HG03095 (cell line): ENCODE measurements around the gene KIAA1210.

Source experiments
- ATAC-seq: cut with Tn5 transposase; IDR thresholded peaks from one replicate; pipeline ENCODE4 v1.9.1; 2021; ENCODE audit warnings: moderate library complexity; ENCODE audit not compliant: unreplicated experiment

The KIAA1210 gene

DNA sequence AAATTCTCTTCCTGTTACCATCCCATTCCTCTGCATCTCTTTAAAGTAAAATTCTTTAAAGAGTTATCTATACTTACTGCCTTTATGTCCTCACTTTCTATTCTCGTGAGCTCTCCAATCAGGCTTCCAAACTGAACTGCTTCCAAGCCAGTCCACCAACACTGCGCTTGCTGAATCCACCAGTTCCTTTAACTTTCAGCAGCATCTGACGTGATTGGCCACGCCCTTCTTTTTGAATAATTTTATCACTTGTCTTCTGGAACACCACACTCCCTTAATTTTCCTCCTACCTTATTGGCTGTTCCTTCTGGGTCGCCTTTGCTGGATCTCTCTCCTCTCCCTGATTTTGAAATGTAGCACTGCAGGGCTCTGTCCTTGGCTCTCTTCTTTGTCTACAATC, at the start of gene KIAA1210:
TSS of gene KIAA1210 (minus strand) at position 163 of the 400 bp plus-strand sequence. CDS start 4,170 bp downstream, outside the sequence.
- ATAC-seq = no peak

DNA sequence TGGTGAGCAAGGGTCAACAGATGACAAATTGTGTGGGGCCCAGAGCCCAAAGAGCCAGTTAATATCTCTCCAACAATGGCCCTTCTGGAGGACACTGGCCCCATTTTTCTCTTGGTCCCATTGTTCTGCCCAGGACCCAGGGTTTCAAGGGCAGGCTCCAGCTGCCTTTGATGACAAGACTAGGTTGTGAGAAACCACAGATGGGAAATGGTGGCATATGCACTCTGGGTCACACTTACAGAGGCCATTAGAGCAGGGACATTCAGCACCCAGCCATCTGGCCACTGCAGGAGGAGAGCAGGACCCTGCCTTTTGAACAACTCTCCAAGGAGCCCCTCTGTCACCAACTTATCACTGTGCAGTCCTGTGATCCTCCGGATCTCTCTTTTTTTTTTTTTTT, 49.7 kb upstream of the KIAA1210 start:
- ATAC-seq = no peak

DNA sequence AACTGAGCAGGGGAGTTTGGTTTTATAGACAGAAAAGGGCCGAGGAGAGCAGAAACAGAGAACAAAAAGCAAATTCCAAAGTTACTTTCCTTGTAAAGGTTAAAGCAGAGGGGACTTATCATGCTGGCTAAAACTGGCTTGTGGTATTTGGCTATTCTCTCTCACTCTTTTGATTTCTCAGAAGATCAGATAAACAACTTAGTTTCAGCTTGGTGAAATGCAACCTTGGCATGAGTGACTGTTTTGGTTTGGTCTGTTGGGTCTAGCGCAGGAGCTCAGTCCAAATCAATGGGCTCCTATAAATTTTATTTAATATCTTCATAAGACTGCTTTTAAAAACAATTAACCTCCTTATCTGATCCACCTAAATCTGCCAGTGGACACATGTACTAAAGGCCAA, 47.3 kb upstream of the KIAA1210 start:
- ATAC-seq = no peak

DNA sequence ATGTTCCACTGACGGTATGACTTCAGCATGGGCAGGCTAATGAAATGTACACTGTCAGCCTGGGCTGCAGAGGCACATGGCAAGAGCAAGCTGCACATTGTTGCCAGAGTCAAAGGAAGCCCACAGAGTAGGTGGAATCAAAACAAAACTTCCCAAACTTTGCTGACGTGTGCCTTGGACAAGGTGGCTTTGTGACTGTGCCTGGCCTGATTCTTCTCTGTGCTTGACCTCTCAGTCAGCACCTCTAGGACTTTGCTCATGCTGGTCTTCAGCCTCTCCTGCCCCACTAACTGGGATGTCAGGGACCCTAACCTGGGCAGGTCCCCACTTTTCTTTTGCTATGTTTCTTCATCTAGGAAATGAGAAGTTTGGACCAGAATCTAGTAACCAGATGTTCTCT, 40.5 kb upstream of the KIAA1210 start:
- ATAC-seq = no peak

DNA sequence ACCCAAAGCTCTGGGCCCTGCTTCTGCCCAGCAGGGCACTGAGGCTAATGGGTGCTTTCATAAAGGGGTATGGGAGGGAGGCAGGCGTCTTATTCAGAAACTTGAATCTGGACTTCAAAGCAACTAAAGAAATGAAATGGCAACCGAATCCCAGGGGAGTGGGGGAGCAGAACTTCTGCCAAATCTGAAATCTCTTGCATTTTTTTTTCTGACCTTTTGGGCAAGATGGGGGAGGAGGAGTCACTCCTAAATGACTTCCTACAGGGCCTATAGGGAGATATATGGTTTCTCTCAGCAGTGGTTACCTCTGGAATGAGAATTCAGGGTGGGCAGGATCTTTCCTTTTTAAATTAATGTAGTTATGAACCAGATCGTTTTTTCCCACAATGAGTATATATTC, 30.6 kb upstream of the KIAA1210 start:
- no peak for ATAC-seq

DNA sequence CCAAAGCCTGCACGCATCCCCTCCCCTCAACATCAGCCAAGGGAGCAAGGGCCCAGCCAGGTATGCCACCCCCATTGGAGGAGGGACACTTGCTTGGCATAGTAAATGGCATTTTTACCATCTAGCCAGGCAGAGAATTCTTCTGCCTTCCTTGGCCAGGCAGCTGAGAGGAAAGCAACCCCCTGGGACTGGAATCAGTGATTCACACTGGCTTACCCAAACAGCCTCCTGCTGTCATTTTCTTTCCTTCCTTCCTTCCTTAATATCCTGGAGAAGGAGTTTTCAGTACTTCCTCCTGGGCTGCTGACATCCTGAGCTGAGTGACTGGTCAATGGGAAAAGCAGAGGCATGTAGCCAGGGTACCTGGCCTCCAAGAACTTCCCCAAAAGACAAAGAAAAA, 28.6 kb upstream of the KIAA1210 start:
- no peak for ATAC-seq

DNA sequence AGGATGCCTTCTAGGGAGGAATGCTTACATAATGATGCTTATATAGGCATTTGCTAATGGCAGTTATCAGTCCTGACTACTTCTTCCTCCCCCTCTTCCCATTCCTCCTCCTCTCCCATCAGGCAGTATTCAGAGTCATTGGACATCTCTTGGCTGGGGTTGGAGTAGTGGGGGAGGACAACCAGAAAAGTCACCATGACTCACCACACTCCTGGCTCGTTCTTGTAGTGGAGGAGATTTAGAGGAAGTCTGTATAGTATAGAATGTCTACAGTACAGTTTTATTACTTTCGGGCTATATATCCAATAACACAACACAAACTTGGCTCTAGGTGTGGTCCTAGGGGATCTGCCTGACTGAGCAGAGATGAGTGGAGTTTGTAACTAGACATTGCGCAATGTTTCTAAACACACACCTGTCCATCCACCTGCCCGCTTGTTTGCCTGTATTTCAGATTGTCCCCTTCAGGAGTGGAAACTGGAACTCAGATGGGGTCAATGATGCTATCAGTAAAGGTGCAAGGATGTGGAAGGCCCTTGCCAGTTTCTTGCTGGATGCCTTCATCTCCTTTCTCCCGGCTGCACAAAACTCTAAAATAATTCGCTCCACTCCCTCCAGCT, 27.9 kb upstream of the KIAA1210 start:
- ATAC-seq = no peak

DNA sequence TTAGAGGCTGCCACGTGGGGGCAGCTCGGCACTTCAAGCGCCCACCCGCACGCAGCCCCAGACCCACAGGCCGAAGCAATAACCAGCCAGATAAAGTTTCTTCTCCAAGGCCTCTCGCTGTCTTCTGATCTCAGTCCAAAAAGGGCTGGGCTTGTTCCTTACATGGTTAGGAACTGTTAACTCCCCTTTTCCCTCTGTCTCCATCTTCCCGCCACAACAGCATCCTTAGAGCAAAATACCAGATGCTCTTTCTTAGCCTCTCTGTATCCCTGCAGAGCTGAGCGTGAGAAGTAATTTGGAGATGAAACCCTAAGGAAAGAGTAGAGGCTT, 23.4 kb upstream of the KIAA1210 start:
- no peak for ATAC-seq

DNA sequence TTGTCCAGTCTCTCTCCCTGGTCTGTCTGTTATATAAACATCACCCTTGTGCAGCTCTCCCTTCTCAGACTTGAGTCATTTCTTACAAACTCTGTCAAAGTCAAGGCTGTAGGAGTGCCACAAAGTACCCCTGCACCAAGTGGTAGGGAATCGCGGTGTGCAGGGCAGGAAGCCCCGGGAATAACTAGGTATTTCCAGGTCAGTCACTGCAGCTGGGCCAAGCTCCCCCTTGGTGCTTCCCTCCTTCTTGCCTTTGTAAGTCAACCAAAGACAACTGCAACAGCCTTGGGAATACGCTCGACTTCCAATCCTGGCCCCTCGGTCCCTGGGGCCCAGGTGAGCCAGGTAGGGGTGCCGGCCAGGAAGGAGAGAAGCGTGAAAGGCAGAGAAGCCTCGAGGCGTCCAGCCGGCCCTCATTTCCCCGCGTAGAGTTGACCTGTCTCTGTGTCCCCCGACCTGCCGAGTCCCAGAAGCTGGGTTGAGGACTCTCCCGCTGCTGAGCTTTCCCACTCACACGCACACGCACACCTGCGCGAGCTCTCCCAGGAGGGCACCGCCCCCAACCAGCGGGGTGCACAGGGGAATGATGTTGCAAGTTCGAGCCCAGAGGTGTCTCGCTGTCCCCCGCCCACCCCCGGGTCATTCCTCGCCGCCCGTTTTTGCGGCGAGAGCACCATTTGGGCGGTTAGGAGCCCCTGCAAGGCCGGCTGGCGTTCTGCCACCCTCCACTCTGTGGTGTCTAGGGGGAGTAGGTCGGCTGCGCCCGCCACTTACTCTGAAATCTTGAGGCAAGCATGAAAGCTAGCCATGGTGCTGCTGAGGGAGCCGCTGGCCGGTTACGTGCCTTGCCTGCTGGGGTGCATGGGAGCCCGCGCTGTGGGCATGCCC, 22.8 kb upstream of the KIAA1210 start:
- ATAC-seq = no peak

DNA sequence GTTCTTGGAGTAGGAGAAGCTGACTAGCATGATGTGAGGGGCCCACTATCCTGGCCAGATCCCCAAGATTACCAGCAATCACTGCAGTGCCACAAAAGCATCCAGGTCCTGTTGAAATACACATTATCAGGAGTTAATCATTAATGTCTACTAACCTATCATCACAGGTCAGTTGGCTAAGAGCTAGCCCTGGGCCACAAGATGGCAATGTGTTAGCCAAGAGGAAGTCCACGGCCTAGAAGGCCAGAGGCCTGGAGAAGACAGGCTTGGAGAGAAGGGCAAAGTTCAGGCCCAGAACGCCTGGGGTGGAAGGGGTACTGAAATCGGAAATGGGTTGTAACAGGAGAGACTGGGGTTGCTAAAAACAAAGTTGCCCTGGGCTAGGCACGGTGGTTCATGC, 19.9 kb upstream of the KIAA1210 start:
- no peak for ATAC-seq

DNA sequence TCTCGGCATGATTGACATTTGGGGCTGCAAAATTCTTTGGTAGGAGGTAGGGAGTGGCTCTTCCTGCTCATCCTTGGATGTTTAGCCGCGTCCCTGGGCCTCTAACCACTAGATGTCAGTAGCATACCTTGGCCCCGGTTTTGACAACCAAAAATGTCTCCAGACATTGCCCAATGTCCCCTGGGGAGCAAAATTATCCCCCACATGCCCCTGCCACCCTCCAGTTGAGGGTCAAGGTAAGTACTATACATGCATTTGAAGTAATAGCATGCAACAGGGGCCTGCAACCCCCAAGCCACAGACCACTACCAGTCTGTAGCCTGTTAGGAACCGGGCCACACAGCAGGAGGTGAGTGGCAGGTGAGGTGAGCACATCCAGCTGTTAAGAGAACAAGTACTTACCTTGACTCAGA, 17.6 kb upstream of the KIAA1210 start:
- no peak for ATAC-seq

DNA sequence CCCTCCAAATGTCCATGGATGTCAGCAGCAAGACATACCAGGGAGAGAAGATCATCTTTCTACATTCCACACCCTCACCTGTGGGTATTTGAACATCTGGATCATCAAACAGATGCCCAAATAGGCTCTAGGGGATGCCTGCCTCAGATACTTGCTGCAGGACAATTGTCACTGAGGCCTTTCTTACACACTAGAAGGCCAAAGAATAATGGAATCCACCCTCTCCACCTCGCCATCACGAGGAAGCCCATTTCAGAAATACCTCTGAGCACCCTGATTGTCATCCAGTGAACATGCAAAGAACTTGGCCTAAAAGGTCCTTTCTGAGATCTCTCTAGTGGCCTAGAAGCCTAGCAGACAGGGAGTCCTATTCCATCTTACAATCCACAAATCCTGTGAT, 6.9 kb upstream of the KIAA1210 start:
- no peak for ATAC-seq

DNA sequence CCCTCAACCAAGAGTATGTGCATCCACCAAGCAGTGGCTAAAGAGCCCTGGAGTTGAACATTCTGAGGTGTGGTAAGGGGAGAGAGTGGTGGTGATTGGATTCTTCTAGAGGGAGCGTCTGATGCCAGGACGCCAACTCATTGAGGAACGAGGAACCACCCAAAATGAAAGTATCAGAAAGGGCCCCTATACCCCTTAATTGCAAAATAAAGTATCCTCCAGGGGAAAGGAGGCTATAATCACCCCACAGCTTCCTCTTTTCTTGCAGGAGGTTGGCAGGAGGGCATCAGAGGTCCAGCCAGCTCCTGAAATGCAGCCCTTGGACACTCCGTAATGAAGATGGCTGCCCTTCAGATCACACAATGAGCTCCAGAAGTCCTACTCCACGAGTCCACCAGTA, 5.3 kb upstream of the KIAA1210 start:
- ATAC-seq = no peak

DNA sequence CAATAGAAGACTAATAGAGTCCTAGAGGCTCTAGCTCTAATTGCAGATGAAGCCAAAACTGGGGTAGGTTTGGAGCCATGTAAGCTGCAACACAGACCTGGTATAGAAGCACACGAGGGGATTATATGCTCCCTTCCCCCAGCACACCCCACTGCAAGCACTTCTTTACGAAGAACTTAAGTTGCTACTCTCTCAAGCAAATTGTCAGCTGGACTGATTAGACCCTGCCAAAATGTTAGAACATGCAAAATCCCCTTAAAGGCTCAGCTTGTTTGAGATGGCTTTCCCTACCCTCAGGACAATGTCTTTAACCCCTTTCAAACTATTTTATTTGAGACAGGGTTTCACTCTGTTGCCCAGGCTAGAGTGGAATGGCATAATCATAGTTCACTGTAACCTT, 4.7 kb upstream of the KIAA1210 start:
- no peak for ATAC-seq

DNA sequence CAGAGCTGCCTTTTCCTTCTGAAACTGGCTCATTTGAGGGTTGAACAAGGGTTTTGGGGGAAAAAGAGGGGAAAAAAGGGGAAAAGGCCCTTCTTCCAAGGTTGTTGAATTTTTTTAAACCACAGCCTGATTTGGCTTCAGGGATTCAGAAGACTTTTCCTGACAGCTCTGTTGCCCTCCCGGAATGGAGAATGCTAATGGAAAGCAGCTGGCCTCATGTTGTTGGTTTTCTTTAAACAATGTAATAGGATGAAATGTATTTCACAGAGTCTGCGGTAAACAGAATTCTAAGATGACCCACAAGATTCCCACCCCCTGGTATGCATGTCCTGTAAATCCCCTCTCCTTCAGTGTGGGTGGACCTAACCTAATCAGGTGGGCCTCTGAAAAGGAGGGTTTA, 3.3 kb upstream of the KIAA1210 start:
- no peak for ATAC-seq

DNA sequence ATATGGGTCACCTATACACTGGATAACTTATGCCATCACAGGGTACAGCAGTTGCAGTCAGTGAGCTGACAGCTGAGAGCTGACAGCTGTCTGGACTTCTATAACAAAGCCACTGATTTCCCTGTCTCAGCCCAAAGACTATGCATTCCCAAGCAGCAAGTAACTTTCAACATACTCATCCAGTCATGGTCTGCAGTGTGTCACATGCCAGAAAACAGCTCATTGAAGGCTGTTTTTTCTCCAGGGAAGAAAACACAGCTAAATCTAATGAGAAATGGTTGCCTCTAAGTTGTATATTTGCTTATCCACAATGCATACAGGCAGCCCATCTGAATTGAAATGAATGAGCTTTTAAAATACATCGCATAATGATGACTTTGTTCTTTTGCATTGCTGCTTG, 6.3 kb downstream of the KIAA1210 start:
- ATAC-seq = no peak

DNA sequence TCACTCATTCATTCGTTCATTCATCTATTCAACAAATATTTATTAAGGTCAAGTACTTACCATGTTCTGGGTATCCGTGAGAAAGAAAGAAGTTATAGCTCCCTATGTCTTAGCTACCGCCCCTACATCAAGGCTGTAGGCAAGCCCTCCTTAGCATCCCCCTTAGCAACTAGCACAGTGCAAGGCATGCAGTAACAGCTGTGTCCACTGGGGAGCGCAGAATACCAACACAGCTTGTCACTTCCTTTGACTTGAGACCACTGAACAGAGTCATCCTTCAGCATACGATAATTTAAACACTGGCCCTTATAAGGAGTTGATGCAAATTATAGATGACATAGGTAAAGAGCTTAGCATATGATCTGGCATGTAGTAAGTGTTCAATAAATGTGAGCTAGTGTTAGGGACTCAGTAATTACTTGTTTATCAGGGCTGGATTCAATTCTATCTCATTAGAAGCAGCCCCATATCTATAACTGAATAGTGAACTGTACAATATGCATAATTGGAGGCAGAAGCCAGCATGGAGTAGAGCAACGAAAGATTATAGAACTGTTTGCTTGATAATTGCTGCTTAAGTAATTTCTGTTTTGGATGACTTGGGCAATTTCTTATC, 8.7 kb downstream of the KIAA1210 start:
- peak; percentile 94 for ATAC-seq

DNA sequence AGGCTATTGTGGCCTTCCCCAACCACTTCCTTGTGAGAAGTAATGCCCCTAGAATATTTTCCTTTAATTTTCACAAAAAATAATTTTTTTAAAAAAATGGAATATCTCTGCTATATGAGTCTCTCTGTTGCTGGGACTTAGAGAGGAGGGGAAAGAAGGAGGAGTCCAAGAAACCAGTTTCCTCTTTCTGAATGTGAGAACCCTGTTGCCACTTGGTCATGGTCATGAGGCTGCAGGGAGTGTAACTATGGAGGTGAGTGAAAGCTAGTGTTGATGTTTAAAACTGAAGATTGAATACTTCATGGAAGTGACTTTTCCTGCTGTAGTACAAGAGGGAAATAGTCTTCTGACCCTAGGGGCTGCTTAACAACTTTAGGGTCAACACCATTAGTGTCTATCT, 20.4 kb downstream of the KIAA1210 start:
- no peak for ATAC-seq

DNA sequence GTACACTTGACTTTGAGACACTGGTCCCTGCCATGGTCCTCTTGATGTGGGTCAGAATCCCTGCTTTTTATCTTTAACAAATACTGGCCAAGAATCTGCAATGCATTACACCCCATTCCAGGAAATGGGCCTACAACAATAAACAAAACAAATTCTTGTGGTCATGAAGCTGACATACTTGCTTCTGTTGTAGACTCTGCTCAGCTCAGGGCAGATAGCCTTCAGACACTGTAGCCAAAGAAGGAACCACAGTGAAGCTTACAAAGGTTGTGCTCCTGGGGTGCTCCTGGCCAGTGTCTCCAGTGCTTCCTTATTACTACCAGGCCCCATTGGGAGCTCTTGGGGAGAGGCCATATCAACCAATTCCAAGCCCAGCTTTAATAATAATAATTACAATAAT, 21.8 kb downstream of the KIAA1210 start:
- ATAC-seq = no peak

DNA sequence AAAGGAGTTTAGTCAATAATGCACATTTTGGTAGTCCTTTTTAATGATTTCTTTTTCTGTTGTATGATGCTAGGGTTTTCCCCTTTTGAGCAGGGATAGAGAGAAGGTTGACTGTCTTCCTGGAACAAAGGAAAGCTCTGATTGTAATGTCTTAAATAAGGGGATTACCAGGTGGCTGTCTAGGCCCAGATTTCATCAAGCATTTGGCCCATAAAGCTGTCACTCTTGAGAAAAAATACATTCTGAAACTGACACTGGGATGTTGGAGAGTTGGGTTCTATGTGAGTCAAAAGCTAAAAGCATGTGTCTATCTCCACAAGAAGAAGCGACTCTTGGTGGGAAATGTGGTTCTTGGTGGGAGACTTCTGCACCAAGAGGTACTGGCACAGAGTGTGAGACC, 26.4 kb downstream of the KIAA1210 start:
- ATAC-seq = no peak

DNA sequence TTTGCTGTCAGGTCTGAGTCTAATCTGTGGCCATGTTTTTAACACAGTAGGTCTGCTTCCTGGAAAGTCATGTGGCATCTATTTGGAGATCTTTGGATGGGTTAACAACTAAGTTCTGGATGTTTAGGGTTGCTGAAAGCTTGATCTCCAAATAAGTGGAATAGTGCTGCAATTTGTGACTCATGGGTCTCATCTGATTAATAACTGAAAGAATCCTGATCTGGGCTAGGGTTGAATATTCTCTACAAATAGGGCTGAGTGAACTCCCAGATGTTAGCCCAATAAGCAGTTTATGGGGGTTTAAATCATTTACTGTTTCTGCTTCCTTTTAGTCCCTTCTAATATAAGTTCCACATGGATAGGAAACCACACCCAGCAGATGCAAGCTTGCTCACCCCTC, 31.7 kb downstream of the KIAA1210 start:
- no peak for ATAC-seq

DNA sequence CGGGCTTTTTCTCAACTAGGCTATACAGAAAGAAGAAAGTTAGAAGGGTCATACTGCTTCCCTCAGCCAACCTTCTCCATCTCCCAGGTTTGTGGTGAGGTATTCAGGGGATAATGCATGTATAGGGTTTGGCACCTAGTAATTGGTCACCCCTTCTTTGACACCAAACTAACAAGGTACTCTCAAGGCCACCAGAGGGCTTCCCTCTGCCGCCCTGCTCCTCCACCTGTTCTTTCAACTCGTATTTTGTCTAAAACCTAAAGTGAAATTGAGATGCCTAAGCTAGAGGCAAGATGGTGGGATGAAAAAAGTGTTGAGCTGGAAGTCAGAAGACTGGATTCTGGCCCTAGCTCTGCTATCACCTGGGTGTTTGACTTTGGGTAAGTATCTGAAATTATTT, 32.8 kb downstream of the KIAA1210 start:
- ATAC-seq = no peak
